Mesodermal cell (in vitro differentiated cells): ENCODE results near the gene MVK.

Experiments
- H3K27ac ChIP-seq: 2 replicates; pipeline ENCODE4 v1.7.0; 2013; ENCODE audit warnings: mild to moderate bottlenecking, low read depth, low read length, moderate library complexity; ENCODE audit not compliant: severe bottlenecking
- H3K36me3 ChIP-seq: 2 replicates; pipeline ENCODE4 v1.7.1; 2013; ENCODE audit warnings: mild to moderate bottlenecking, low read length, moderate library complexity; ENCODE audit not compliant: control insufficient read depth, insufficient read depth
- H3K4me1 ChIP-seq: one replicate; pipeline ENCODE4 v1.7.1; 2013; ENCODE audit warnings: mild to moderate bottlenecking, low read length; ENCODE audit not compliant: insufficient read depth, control insufficient read depth, poor library complexity, severe bottlenecking
- H3K4me3 ChIP-seq: 2 replicates; pipeline ENCODE4 v1.7.0; 2013; ENCODE audit warnings: low read length, control low read depth, mild to moderate bottlenecking; ENCODE audit not compliant: insufficient read depth, poor library complexity, severe bottlenecking; ENCODE audit errors: extremely low read depth
- H3K9me3 ChIP-seq: 2 replicates; pipeline ENCODE4 v1.7.1; 2013; ENCODE audit warnings: mild to moderate bottlenecking, low read length, moderate library complexity; ENCODE audit not compliant: control insufficient read depth
- WGBS, 2 experiments: methylation state at CpG; one replicate each; pipeline ENCODE4 v1.1.5; 2013; ENCODE audit warnings: missing lambda C conversion rate in 2 of 2; ENCODE audit not compliant: insufficient coverage in 2 of 2; 5-methylcytosine and 5-hydroxymethylcytosine counted together

MVK gene

DNA sequence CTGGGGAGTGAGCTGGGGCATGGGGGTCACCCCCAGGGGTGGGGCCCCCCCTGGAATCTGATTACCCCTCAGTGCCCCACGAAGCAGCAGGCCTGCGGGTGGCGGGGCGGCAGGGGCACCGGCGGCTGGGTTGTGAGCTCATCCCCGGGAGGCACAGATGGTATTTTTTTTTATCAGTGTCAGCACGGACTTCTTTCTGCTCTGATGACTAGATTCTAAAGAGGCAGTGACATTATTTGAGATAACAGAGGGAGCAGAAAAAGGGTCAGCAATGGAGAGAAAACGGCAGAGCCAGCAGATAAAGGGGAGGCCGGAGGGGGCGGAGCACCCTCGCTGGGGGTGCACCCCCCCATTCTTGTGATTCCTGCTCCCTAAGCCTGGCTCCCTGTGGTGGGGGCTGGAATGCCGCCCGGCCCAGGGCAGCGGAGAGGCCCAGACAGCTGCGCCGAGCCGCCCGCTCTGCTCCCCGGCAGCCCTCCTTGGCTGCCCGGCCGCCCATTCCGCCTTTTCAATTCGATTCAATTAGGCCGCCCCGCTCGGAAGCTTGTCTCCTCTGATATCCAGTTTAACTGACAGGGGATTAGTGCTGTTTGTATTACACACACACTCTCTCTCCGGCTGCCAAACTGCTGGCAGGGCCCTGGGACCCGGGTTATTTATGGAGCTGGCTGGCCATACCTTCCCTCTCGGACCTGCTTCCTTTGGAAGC lies 32.9 kb downstream of the MVK start:
- peak overlapping the region; percentile 39 for H3K27ac ChIP-seq
- WGBS, 2 experiments, result 60 to 65% methylated on average over 18 to 22 of the region's 30 CpGs
- H3K4me3 ChIP-seq, result no peak overlapping the region
- H3K9me3 ChIP-seq, result no peaks in the 10 kb centered on the region
- peaks cover 3% of the 10 kb centered on the region for H3K4me1 ChIP-seq
- H3K36me3 ChIP-seq, result no peaks in the 10 kb centered on the region

DNA sequence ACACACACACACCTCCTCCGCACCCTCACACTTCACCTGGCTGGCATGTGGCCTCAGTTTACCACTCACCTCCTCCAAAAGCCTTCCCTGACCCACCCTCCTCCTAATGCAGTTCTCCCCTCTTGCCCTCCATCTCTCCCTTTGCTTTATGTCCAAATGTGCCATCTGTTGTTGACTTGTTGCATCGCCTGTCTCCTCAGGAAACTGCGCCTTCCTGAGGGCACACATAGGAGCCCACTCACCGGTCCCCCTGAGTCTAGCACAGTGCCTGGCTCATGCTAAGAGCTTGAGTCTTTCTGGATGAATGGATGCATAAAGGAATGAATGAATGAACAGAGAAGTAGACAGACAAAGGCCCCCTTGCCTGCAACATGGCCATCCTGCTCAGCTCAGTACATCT lies 34.0 kb downstream of the MVK start:
- WGBS, 2 experiments, result 84 to 97% methylated on average over 3 to 4 of the region's 4 CpGs
- no peaks in the 10 kb centered on the region for H3K36me3 ChIP-seq
- peaks cover 3% of the 10 kb centered on the region for H3K4me1 ChIP-seq

GRCh38 chr12:109608270-109608669 lies 34.7 kb downstream of the MVK start:
- no peaks in the 10 kb centered on the region for H3K9me3 ChIP-seq
- H3K4me3 ChIP-seq, result no peak overlapping the region
- no peak overlapping the region for H3K27ac ChIP-seq
- H3K4me1 ChIP-seq, result peaks cover 3% of the 10 kb centered on the region
- WGBS, 2 experiments, result 90 to 100% methylated on average over 2 to 4 of the region's 4 CpGs
- H3K36me3 ChIP-seq, result no peaks in the 10 kb centered on the region

More for the DNA sequence above, 34.0 kb downstream of the MVK start:
- Histone ChIP-seq H3K27ac (no peak overlapping the region), H3K4me3 (no peak overlapping the region), H3K9me3 (no peaks in the 10 kb centered on the region)

DNA sequence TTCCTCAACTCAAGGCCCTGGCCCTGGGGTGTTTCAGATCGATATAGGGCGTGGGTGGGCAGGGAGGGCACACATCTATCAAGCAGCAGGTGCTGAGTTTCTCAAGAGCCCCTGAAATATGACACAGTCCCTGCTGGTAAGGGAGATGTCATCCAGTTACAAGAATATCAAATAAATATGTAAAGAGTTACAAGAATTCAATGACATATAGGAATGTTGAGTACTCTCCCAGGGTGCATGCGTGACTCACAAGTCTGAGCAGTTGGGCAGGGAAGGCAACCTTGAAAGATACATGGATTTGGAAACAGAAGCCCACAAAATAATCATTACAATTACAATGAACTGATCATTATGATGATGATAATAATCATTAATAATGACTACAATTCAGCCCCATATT lies 35.2 kb downstream of the MVK start:
- no peak overlapping the region for H3K27ac ChIP-seq
- peaks cover 3% of the 10 kb centered on the region for H3K4me1 ChIP-seq
- WGBS, 2 experiments, result no CpG with 5 or more reads among the region's 3 CpGs
- H3K36me3 ChIP-seq, result no peaks in the 10 kb centered on the region
- H3K4me3 ChIP-seq, result no peak overlapping the region
- H3K9me3 ChIP-seq, result no peaks in the 10 kb centered on the region

DNA sequence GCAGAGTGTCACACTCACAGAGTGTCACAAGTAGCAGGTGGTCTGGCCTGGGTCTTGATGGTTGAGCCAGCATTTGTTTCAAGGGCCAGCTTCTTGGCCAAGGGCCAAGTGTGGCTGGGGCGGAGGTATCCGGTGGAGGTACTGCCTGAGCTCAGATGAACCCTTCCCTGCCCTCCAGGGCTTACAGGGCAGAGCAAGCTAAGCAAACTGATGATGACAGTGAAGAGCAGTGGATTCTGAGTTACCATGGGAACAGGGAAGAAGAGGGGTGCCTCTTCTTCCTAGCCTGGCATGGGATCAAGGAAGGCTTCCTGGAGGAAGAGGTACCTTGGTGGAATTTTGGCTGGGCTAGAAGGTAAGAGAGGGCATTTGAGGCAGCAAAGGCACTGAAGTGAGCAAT lies 35.7 kb downstream of the MVK start:
- Histone ChIP-seq H3K4me3 (no peak overlapping the region), H3K9me3 (no peaks in the 10 kb centered on the region), H3K36me3 (no peaks in the 10 kb centered on the region), H3K27ac (no peak overlapping the region), H3K4me1 (peaks cover 3% of the 10 kb centered on the region)
- WGBS, 2 experiments, result 73 to 100% methylated on average over 2 of the region's 2 CpGs

DNA sequence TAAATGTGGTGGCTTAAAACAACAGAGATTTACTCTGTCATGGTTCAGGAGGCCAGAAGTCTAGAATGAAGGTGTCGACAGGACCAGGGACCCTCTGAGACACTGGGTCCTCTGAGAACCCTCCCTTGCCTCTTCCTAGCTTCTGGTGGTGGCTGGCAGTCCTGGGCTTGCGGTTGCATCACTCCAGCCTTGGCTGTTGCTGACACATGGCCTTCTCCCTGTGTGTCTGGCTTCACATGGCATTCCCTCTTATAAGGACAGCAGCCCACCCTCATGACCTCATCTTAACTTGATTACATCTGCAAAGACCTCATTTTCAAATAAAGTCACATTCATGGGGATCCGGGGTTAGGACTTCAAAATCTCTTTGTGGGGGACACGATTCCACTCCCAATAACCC lies 36.9 kb downstream of the MVK start:
- Histone ChIP-seq H3K27ac (no peak overlapping the region), H3K4me3 (no peak overlapping the region), H3K36me3 (no peaks in the 10 kb centered on the region), H3K9me3 (no peaks in the 10 kb centered on the region), H3K4me1 (peaks cover 3% of the 10 kb centered on the region)
- 86 to 95% methylated on average over 2 to 3 of the region's 4 CpGs for WGBS, 2 experiments

DNA sequence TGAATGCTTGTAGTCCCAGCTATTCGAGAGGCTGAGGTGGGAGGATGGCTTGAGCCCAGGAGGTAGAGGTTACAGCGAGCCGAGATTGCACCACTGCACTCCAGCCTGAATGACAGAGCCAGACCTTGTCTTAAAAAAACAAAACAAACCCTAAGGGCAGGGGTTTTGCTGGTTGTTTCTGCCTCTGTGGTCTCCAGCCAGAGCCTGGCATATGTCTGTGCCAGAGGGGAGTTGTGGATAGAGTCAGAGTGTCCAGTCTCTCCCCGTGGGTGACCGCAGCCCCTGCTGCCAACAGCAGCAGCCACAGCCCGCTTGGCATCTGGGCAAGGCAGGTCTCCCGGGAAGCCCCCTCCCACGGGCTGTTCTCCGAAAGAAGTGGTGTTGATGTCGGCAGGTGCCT lies 37.6 kb downstream of the MVK start:
- WGBS, 2 experiments, result 80 to 87% methylated on average over 6 to 7 of the region's 10 CpGs
- H3K36me3 ChIP-seq, result no peaks in the 10 kb centered on the region
- peaks cover 3% of the 10 kb centered on the region for H3K4me1 ChIP-seq
- H3K27ac ChIP-seq, result no peak overlapping the region
- no peak overlapping the region for H3K4me3 ChIP-seq
- H3K9me3 ChIP-seq, result no peaks in the 10 kb centered on the region

DNA sequence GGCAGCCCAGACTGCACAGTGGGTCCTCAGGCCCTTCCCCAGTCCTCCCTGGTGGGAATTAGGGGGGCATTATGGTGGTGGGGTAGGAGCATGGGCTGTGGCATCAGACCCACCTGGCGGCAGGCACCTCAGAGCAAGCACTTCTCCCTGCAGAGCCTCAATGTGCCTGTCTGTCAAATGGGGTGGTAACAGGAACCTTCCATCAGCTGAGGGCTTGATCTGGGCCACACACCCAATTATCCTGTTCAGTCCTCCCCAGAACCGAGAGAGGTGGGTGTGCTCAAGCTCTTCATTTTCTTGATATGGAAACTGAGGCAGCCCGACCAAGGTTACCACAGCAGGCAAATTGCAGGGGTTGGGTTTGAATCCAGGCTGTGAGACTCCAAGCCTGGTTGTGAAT lies 38.4 kb downstream of the MVK start:
- H3K27ac ChIP-seq, result no peak overlapping the region
- 86 to 100% methylated on average over 2 to 3 of the region's 3 CpGs for WGBS, 2 experiments
- no peaks in the 10 kb centered on the region for H3K9me3 ChIP-seq
- no peaks in the 10 kb centered on the region for H3K36me3 ChIP-seq
- H3K4me3 ChIP-seq, result no peak overlapping the region
- no peaks in the 10 kb centered on the region for H3K4me1 ChIP-seq

DNA sequence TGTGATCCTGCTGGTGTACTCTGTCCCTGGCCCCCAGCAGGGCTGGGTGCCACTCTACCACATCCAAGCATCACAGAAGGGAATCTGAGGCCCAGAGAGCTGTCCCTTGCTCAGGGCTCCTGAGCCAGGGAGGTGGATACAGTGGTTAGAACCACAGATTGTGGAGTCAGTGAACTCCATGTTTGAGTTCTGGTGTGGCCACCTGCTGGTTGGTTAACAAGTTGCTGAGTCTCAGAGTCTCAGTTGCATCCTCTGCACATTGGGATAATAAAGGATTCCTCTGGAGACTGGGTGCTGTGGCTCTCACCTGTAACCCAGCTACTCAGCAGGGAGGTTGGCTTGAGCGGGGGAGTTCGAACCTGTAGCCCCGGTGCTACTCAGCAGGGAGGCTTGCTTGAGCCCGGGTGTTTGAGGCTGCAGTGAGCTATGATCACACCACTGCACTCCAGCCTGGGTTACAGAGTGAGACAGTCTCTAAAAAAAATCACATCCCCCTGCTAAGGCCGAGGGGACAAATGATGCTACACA lies 39.4 kb downstream of the MVK start:
- H3K4me3 ChIP-seq, result no peak overlapping the region
- no peak overlapping the region for H3K27ac ChIP-seq
- H3K36me3 ChIP-seq, result no peaks in the 10 kb centered on the region
- H3K9me3 ChIP-seq, result no peaks in the 10 kb centered on the region
- WGBS, 2 experiments, result 65% methylated on average over 4 of the region's 5 CpGs; no CpG with 5 or more reads in 1 of the 2 experiments
- H3K4me1 ChIP-seq, result no peaks in the 10 kb centered on the region

GRCh38 chr12:109613649-109614455 lies 40.3 kb downstream of the MVK start:
- WGBS, 2 experiments, result 65 to 72% methylated on average over 17 to 18 of the region's 26 CpGs
- H3K4me3 ChIP-seq, result no peak overlapping the region
- no peak overlapping the region for H3K27ac ChIP-seq
- no peaks in the 10 kb centered on the region for H3K36me3 ChIP-seq
- no peaks in the 10 kb centered on the region for H3K9me3 ChIP-seq
- H3K4me1 ChIP-seq, result no peaks in the 10 kb centered on the region
